Central memory CD8-positive, alpha-beta T cell (primary cell): Measurements from ENCODE around the gene DPYD.

ENCODE experiments used
- ATAC-seq: fragments of 150-1000 bp; cut with Tn5 transposase; replicated peaks from 2 replicates; pipeline ENCODE4 v1.10.0; 2022; ENCODE audit warnings: mild to moderate bottlenecking, moderate FRiP score, moderate number of reproducible peaks; ENCODE audit not compliant: poor library complexity, severe bottlenecking; ENCODE audit errors: extremely low read depth
- DNase-seq, 2 donors: peaks; one replicate each; pipeline ENCODE4 v3.0.0; 2021; ENCODE audit warnings: low spot score in 2 of 2
- H3K27ac Mint-ChIP-seq: one replicate; pipeline ENCODE4 v1.8.0; 2022; ENCODE audit warnings: low read depth, mild to moderate bottlenecking, moderate library complexity, mixed read lengths
- H3K27me3 Mint-ChIP-seq: one replicate; pipeline ENCODE4 v1.8.0; 2022; ENCODE audit warnings: mixed read lengths
- H3K36me3 Mint-ChIP-seq: one replicate; pipeline ENCODE4 v1.8.0; 2022; ENCODE audit warnings: mild to moderate bottlenecking, moderate library complexity, mixed read lengths; ENCODE audit not compliant: insufficient read depth
- H3K4me1 Mint-ChIP-seq: one replicate; pipeline ENCODE4 v1.8.0; 2022; ENCODE audit warnings: mixed read lengths
- H3K4me3 Mint-ChIP-seq: one replicate; pipeline ENCODE4 v1.8.0; 2022; ENCODE audit warnings: mild to moderate bottlenecking, moderate library complexity, mixed read lengths
- H3K9me3 Mint-ChIP-seq: one replicate; pipeline ENCODE4 v1.8.0; 2022; ENCODE audit warnings: mixed read lengths

Gene DPYD

GRCh38 chr1:97120806-97121205 is 800.0 kb downstream of the DPYD start:
- no peak overlapping the region for H3K27ac Mint-ChIP-seq
- no peaks in the 10 kb centered on the region for H3K27me3 Mint-ChIP-seq
- no peaks in the 10 kb centered on the region for H3K4me1 Mint-ChIP-seq
- ATAC-seq (no peak), DNase-seq (no peak)
- no peaks in the 10 kb centered on the region for H3K9me3 Mint-ChIP-seq
- no peak overlapping the region for H3K4me3 Mint-ChIP-seq
- H3K36me3 Mint-ChIP-seq: no peaks in the 10 kb centered on the region

- no peak for ATAC-seq
- Mint-ChIP-seq H3K27ac (no peak overlapping the region), H3K4me1 (no peaks in the 10 kb centered on the region), H3K36me3 (no peaks in the 10 kb centered on the region), H3K4me3 (no peak overlapping the region), H3K9me3 (no peaks in the 10 kb centered on the region), H3K27me3 (no peaks in the 10 kb centered on the region)
- DNase-seq: no peak
Measured at GRCh38 chr1:97119260-97120158, 801.3 kb downstream of the DPYD start.

- Mint-ChIP-seq H3K36me3 (no peaks in the 10 kb centered on the region), H3K4me3 (no peak overlapping the region), H3K27me3 (no peaks in the 10 kb centered on the region), H3K27ac (no peak overlapping the region), H3K9me3 (no peaks in the 10 kb centered on the region), H3K4me1 (no peaks in the 10 kb centered on the region)
- DNase-seq (no peak), ATAC-seq (no peak)
Measured at GRCh38 chr1:97114842-97115241, 806.0 kb downstream of the DPYD start.

DNA sequence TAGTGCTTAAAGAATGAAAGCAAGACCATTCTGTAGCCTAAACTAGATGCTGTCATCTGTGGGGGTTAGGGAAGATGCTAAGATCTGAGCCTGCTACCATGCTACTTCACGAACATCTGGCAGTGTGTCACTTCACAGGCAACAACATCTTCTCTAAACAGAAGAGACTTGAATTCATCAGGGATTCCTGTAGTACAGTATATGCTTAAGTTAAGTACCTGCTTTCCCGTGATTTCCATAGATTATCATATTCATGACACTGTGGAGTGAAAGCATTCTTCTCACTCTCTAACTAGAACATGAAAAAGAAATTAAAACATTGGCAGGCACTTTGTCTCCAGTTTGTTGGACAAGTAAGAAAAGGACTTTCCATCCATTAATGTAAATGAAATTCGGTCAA is 808.4 kb downstream of the DPYD start:
- Mint-ChIP-seq H3K4me1 (no peaks in the 10 kb centered on the region), H3K9me3 (no peaks in the 10 kb centered on the region), H3K27ac (no peak overlapping the region), H3K27me3 (no peaks in the 10 kb centered on the region), H3K36me3 (no peaks in the 10 kb centered on the region), H3K4me3 (no peak overlapping the region)
- no peak for DNase-seq
- ATAC-seq: no peak

DNA sequence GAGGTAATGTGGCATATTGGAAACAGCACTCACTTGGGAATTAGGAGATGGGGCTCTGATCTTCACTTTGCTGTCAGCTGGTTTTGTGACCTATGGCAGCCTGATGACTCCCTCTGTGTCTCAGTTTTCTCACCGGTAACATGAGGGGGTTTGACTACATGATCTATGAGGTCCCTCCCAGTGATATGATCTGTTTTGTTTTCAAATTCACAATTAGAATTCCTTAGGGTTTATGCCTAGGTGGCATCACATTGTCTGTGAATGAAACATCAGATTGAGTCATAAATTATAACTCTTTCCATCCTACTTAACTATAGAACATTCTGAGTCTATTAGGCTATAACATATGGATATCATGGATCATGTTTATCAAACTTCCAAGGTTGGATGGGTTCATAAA is 812.7 kb downstream of the DPYD start:
- no peak overlapping the region for H3K27ac Mint-ChIP-seq
- no peak for DNase-seq
- H3K4me1 Mint-ChIP-seq: no peaks in the 10 kb centered on the region
- no peaks in the 10 kb centered on the region for H3K27me3 Mint-ChIP-seq
- H3K4me3 Mint-ChIP-seq: no peak overlapping the region
- peaks cover 6% of the 10 kb centered on the region for H3K36me3 Mint-ChIP-seq
- no peak for ATAC-seq
- H3K9me3 Mint-ChIP-seq: no peaks in the 10 kb centered on the region

GRCh38 chr1:97105531-97105930 is 815.3 kb downstream of the DPYD start:
- Mint-ChIP-seq H3K27me3 (no peaks in the 10 kb centered on the region), H3K4me1 (no peaks in the 10 kb centered on the region), H3K9me3 (no peaks in the 10 kb centered on the region)

DNA sequence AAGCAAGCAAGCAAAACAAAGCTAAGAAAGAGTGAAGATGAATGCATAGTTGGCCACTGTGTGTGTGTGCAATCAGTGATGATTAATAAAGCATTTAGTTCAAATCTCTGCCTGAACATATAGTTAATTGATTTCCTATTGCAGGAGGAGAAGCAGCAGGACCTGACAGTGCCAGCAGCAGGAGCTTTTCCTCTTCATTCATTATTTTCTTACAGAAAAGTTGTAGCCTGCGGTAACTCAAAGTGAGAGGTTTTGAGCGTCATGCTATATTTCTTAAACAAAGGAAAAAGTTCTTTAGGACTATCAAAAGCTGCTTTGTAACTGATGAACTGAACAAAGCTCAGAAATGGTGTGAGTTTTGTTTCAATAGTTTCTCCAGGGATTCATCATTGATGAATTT is 819.3 kb downstream of the DPYD start:
- no peak overlapping the region for H3K4me3 Mint-ChIP-seq
- no peaks in the 10 kb centered on the region for H3K9me3 Mint-ChIP-seq
- H3K36me3 Mint-ChIP-seq: peaks cover 19% of the 10 kb centered on the region

More at GRCh38 chr1:97105531-97105930, 815.3 kb downstream of the DPYD start:
- DNase-seq (no peak), ATAC-seq (no peak)
- no peak overlapping the region for H3K4me3 Mint-ChIP-seq
- no peak overlapping the region for H3K27ac Mint-ChIP-seq
- H3K36me3 Mint-ChIP-seq: peaks cover 8% of the 10 kb centered on the region

GRCh38 chr1:97097404-97097925 is 823.4 kb downstream of the DPYD start:
- ATAC-seq: no peak
- Mint-ChIP-seq H3K9me3 (no peaks in the 10 kb centered on the region), H3K27ac (no peak overlapping the region)

More for the DNA sequence above, 819.3 kb downstream of the DPYD start:
- no peak for ATAC-seq
- Mint-ChIP-seq H3K4me1 (no peaks in the 10 kb centered on the region), H3K27me3 (no peaks in the 10 kb centered on the region), H3K27ac (no peak overlapping the region)
- no peak for DNase-seq

DNA sequence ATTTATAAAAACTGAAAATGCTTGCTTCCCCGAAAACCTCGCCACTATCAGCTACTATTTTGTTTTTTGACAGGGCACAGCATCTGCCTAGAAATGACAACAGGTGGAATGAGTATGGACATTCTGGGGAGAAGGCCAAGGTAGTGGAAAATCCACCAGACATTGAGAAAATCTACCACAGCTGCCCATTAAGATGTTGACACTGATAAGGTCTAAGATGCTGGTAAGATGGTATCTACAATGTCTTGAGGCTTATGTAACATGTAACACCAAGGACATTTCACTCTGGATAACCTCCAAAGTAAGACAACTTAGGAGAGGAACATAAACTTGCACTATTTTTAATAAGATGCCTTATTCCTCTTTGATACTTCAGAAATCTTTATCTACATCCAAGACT is 825.1 kb downstream of the DPYD start:
- H3K4me1 Mint-ChIP-seq: no peaks in the 10 kb centered on the region
- peaks cover 11% of the 10 kb centered on the region for H3K36me3 Mint-ChIP-seq
- DNase-seq: no peak
- H3K9me3 Mint-ChIP-seq: no peaks in the 10 kb centered on the region
- ATAC-seq: no peak
- no peaks in the 10 kb centered on the region for H3K27me3 Mint-ChIP-seq
- H3K4me3 Mint-ChIP-seq: no peak overlapping the region
- H3K27ac Mint-ChIP-seq: no peak overlapping the region

More at GRCh38 chr1:97097404-97097925, 823.4 kb downstream of the DPYD start:
- Mint-ChIP-seq H3K27me3 (no peaks in the 10 kb centered on the region), H3K4me3 (no peak overlapping the region), H3K4me1 (no peaks in the 10 kb centered on the region), H3K36me3 (peaks cover 11% of the 10 kb centered on the region)
- DNase-seq: no peak

DNA sequence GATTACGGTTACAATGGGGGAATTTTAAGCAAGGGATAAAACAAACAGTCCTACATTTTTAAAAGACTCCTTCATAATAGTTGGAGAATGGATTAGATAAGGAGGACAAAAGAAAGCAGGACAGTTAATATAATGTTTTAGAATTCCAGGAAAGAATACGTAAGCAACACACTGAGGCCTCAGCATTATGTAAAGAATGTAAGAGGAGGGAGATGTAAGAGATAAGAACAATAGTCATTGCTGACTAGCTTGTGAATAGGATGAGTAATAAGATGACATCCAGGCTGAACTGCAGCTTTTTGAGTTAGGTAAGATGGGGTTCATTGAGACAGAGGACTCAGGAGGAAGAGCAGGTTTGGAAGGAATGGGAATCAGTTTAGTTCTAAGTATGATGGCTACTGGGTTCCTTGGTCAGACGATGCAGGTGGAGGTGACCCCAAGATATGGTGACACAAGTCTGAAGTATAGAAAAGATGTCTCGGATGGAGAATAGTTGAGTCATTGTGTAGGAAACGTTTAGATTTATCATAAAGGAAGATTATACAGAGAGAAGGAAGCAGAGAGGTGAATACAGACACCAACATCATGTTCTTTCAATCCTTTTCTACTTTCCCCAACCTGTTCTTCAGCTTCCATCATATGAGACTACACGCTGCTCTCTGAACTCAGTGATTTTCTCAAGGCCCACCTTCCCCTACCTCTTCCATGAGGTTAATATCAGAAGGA is 826.4 kb downstream of the DPYD start:
- ATAC-seq: no peak
- H3K27me3 Mint-ChIP-seq: no peaks in the 10 kb centered on the region
- peaks cover 11% of the 10 kb centered on the region for H3K36me3 Mint-ChIP-seq
- no peaks in the 10 kb centered on the region for H3K4me1 Mint-ChIP-seq
- no peak for DNase-seq
- no peaks in the 10 kb centered on the region for H3K9me3 Mint-ChIP-seq
- no peak overlapping the region for H3K4me3 Mint-ChIP-seq
- no peak overlapping the region for H3K27ac Mint-ChIP-seq

- ATAC-seq (no peak), DNase-seq (no peak)
- no peaks in the 10 kb centered on the region for H3K4me1 Mint-ChIP-seq
- H3K4me3 Mint-ChIP-seq: no peak overlapping the region
- H3K27ac Mint-ChIP-seq: no peak overlapping the region
- H3K36me3 Mint-ChIP-seq: peaks cover 10% of the 10 kb centered on the region
- no peaks in the 10 kb centered on the region for H3K27me3 Mint-ChIP-seq
- no peaks in the 10 kb centered on the region for H3K9me3 Mint-ChIP-seq
Measured at GRCh38 chr1:97093741-97094140, 827.1 kb downstream of the DPYD start.

GRCh38 chr1:97092824-97093223 is 828.0 kb downstream of the DPYD start:
- DNase-seq: no peak
- no peaks in the 10 kb centered on the region for H3K9me3 Mint-ChIP-seq
- H3K27ac Mint-ChIP-seq: no peak overlapping the region
- no peak for ATAC-seq
- no peak overlapping the region for H3K4me3 Mint-ChIP-seq
- no peaks in the 10 kb centered on the region for H3K27me3 Mint-ChIP-seq
- peaks cover 10% of the 10 kb centered on the region for H3K36me3 Mint-ChIP-seq
- no peaks in the 10 kb centered on the region for H3K4me1 Mint-ChIP-seq

DNA sequence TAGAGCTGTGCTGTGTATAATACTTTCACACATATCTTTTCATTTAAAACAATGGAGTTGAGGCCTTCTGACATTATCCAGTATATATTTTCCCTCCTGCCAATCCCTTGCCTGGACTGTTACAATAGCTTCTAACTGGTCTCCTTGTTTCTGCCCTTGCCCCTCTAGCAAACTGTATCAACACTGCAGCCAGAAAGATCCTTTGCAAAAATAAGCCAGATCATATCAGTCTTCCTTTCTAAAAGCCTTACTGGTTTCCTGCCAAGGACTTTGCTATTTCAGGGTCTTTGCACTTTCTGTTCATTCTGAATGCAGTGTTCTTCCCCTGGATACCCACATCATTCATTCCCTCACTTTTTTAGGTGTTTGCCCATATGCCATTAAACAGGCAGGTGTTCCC is 829.2 kb downstream of the DPYD start:
- no peak overlapping the region for H3K4me3 Mint-ChIP-seq
- H3K36me3 Mint-ChIP-seq: peaks cover under 1% of the 10 kb centered on the region
- no peak overlapping the region for H3K27ac Mint-ChIP-seq

More for the DNA sequence above, 829.2 kb downstream of the DPYD start:
- Mint-ChIP-seq H3K4me1 (no peaks in the 10 kb centered on the region), H3K27me3 (no peaks in the 10 kb centered on the region), H3K9me3 (no peaks in the 10 kb centered on the region)
- DNase-seq (no peak), ATAC-seq (no peak)
